ENCODE results near the gene RETSAT.
"Not testable (repeated sequence)": the region's sequence is repeated elsewhere in the genome, so short reads cannot be mapped to it uniquely, and the experiment has no call there.

RETSAT gene

GRCh38 chr2:85330839-85331636 lies 23.3 kb downstream of the RETSAT start:
- DNase-seq (ENCODE audit: low read depth): no peak

- not testable (repeated sequence) for DNase-seq (ENCODE audit: low read depth)
These were observed 24.6 kb downstream of the RETSAT start for GRCh38 chr2:85329701-85330100.

GRCh38 chr2:85329181-85329651 lies 25.1 kb downstream of the RETSAT start:
- no peak for DNase-seq (ENCODE audit: low read depth)

DNA sequence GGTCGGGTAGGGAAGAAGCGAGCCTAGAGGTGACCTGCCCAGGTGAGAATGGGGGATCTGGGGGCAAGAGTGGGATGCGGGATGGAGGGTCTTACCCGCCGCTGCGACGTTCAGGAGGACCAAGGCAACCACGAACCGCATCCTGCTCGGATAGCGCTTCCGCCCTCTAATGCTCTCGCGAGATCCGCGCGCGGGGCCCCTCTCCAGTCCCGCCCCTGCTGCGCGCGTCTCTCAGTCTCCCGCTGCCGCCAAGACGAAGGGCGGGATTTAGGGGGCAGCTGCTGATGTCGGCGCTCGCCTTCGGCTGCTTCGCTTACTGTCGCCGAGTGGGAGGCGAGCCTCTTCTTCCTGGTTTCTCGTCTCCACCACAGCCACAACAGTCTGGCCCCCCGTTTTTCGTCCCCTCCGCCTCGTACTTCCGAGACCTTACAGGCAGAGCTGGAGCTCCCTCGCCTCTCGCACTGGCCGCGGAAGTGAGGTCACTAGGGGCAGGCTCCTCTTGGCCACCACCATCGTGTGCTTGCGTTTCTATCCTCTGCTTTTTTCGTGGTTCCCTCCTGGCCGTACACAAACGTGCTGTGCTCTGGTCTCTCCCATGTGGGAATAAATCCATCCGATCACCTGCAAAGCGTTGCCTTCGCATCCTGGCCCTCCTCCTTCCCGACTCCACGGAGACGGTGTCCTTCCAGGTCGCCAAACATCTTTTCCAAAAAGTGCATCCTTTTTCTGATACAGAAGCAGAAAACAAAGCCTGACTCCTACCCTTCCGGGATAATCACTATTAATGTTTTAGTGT lies 26.3 kb downstream of the RETSAT start, which contains the start of gene TGOLN2:
Gene TGOLN2 (minus strand): TSS at position 168 of the 796 bp plus-strand sequence. CDS start 27 bp downstream, at position 141.
- peak; percentile 75 for DNase-seq (ENCODE audit: low read depth)

- DNase-seq (ENCODE audit: low read depth): no peak
These were observed 27.0 kb downstream of the RETSAT start for GRCh38 chr2:85327160-85327821.

DNA sequence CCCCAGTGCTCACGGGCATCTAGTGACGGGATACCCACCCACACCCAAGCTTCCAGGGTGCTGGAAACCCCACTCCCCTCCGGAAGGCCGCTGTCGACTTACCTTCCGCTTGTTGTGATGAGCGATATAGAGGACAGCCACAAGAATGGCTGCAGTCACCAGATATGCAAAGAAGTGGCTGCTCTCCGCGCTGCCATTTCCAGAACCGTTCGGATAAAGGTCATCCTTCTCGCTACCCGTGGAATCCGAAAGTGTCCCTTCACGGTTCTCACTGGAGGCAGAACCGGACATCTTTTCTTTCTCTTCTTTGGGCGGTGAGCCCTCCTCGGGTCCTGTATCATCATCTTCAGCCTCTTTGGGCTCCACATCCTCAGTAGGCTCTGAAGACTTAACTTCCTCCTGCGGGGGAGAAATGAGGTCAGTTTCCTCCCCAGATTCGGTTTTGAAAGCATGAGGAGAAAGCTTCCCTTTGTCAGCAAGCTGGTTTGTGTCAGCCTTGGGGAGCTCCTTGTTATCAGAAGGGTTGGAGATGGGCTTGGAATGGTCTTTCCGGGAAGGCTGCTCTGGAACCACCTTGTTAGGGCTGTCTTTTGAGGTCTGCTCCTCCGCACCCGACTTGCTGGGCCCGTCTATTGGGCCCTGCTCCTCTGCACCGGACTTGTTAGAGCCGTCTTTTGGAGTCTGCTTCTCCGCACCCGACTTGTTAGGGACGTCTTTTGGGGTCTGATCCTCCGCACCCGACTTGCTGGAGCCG lies 27.7 kb downstream of the RETSAT start:
- no peak for DNase-seq (ENCODE audit: low read depth)

DNA sequence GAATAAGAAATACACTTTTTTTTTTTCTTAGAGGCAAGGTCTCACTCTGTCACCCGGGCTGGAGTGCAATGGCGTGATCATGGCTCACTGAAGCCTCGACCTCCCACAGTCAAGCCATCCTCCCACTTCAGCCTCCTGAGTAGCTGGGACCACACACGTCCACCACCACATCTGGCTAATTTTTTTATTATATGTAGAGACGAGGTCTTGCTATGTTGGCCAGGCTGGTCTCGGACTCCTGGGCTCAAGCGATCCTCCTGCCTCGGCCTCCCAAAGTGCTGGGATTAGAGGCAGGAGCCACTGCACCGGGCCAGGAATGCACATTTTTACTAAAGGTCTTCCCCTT lies 28.9 kb downstream of the RETSAT start:
- DNase-seq (ENCODE audit: low read depth): no peak

- no peak for DNase-seq (ENCODE audit: low read depth)
These were observed 29.5 kb downstream of the RETSAT start for GRCh38 chr2:85324639-85325465.

- not testable (repeated sequence) for DNase-seq (ENCODE audit: low read depth)
These were observed 30.4 kb downstream of the RETSAT start for GRCh38 chr2:85323988-85324367.

DNA sequence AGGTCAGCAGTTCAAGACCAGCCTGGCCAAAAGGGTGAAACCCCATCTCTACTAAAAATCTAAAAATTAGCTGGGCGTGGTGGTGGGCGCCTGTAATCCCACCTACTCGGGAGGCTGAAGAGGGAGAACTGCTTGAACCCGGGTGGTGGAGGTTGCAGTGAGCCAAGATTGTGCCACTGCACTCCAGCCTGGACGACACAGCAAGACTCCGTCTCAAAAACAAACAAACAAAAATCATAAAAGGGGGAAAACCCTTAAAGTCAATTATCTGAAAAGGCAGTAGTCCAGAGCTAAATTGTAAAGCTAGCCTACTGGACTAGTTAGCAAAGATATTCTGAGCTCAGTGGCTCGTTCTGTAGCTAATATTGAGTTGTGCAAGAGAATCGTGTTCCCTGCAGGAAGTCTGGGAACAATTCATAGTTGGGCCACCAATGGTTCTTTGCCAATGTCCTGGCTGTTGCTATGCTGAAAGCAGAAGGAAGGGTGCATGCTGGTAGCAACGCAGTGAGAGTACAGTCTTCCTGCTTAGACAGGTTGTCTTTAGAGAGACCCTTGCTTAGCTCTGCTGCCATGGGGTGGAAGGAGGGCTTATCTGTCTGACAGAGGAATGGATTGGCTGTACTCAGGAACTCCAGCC lies 30.9 kb downstream of the RETSAT start:
- DNase-seq (ENCODE audit: low read depth): no peak

DNA sequence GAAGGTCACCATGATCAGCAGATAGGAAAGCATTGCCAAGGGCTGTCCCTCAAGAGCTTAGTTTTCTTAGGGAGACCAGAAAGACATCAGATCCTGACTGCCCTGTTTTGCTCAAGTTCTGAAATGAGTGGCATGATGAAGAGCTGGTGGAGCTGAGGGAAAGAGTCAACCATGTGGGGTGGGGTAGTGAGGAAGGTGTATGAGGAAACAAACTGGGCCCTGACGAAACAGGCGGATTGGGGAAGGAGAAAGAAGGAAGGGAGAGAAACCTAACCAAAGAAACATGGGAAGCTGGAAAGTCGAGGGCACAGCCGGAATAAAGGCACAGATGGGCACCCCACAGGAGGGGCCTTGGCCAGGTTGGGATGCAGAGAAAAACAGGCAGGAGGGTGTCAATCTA lies 34.5 kb downstream of the RETSAT start:
- DNase-seq (ENCODE audit: low read depth): no peak

DNA sequence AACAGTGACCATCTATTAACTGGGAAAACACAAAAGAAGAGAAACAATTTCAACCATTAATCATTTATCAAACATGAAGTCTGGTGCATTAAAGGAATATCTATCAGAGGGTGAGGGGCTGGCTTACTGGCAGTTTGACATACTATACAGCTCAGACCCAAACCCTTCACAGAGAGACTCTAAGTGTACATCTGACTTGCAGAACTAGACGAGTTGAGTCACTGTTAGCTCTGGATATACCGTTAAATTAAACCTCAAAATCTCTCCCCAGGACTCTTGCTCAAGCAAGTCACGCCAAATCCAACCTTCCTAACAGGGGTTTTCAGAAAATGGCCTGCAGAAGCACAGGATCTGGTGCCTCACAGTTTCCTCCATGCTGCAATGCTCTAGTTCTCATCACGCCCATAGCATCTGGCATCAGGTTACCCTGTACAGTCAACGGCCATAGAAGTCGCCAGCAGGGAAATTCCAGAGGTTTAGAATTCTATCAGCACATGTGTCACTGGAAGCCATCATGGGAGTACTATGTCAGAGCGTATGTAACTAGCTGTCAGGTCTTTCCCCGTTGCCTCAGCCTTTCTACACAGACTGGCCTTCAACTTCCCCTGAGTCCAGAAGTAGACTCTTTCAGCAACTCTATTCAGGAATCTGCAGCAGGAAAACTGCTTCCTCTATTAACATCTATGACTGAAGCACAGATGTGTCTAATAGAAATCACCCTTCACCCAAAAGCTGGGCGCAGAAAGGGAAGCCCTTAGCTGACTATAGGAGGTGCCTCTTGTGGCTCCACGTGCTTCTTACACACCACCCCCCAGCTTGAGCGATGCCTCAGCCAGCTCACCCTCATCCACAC lies 35.9 kb downstream of the RETSAT start:
- DNase-seq (ENCODE audit: low read depth): no peak

GRCh38 chr2:85315921-85316320 lies 38.4 kb downstream of the RETSAT start:
- not testable (repeated sequence) for DNase-seq (ENCODE audit: low read depth)

GRCh38 chr2:85314884-85315242 lies 39.5 kb downstream of the RETSAT start:
- no peak for DNase-seq (ENCODE audit: low read depth)

GRCh38 chr2:85312404-85312803 lies 41.9 kb downstream of the RETSAT start:
- DNase-seq (ENCODE audit: low read depth): no peak

DNA sequence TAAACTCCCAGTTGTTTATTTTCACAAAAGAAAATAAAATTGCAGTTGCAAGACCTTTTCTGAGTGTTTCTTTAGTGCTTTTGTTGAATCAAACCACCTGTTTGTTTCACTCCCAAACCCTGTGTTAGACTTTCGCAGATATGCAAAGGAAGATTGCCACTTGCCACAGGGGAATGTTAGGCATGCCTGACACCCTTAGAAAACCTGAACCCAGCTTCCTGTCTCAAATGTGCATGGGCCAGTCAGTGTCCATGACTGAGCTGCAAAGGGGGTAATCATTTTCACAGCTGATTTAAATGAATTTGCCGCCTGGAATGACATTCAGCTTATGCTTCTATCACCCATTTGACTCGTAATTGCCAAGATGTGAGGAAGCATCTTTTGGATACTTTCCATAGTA lies 44.0 kb downstream of the RETSAT start:
- no peak for DNase-seq (ENCODE audit: low read depth)

GRCh38 chr2:85309699-85310321 lies 44.5 kb downstream of the RETSAT start:
- DNase-seq (ENCODE audit: low read depth): no peak

DNA sequence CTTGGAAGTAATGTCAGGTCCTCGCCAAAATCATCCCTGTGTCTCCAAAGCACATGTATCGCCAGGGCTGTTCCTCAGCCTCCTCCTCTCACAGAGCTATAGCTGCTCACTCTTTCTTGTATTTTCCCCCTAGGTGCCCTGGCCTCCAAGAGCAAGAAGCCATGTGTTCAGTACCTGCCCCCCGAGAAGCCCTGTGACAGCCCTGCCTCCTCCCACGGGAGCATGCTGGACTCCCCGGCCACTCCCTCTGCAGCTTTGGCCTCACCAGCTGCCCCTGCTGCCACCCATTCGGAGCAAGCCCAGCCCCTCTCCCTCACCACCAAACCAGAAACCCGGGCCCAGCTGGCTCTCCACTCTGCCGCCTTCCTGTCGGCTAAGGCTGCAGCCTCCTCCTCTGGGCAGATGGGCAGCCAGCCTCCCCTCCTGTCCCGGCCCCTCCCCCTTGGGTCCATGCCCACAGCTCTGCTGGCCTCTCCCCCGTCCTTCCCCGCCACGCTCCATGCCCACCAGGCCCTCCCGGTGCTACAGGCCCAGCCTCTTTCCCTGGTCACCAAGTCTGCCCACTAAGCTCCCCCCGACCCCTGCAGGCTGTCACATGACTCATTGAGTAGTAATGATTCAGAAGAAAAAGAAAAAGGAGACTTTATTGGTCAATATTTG lies 45.3 kb downstream of the RETSAT start:
- no peak for DNase-seq (ENCODE audit: low read depth)

- no peak for DNase-seq (ENCODE audit: low read depth)
These were observed 46.1 kb downstream of the RETSAT start for GRCh38 chr2:85308201-85308600.

All from GM04504 (cell line).